ENCODE measurements around the gene INMT. TPM values are rescaled to one million over a fixed set of nuclear protein-coding genes. Genes with fewer than 3 reads are reported as not detected.

INMT gene
- polyA plus RNA-seq, 1 of the 3 experiments (the other 2 are of a cell fraction), result not detected

- 49% methylated on average over 12 of the region's 13 CpGs for WGBS (ENCODE audit: low lambda C conversion rate)
- Histone ChIP-seq H3K27me3 (ENCODE audit: insufficient read depth) (peaks cover 17% of the 10 kb centered on the region), H3K4me1 (ENCODE audit: control insufficient read depth in 1 of 2, insufficient read depth in 2 of 2, low read depth in 1 of 2, low read length in 1 of 2) (peaks cover 0 to 9% of the 10 kb centered on the region in 2 experiments; a peak in 1 of 4 replicates), H3K27ac (ENCODE audit: low read depth in 2 of 2, low read length in 1 of 2) (no peak overlapping the region), H3F3A (replicated peaks; ENCODE audit: insufficient read depth) (no peaks in the 10 kb centered on the region), H3K4me2 (no peak overlapping the region), H3K4me3 (ENCODE audit: low read depth in 2 of 2, low read length in 1 of 2) (no peak overlapping the region), H3K79me2 (ENCODE audit: insufficient read depth) (no peaks in the 10 kb centered on the region), H2AFZ (ENCODE audit: low read depth) (no peak overlapping the region), H3K9me3 (no peaks in the 10 kb centered on the region), H4K20me1 (ENCODE audit: insufficient read depth) (no peaks in the 10 kb centered on the region), H3K9ac (no peak overlapping the region), H3K36me3 (replicated peaks in 1 of 2; ENCODE audit: control insufficient read depth in 1 of 2, insufficient read depth in 2 of 2, low read length in 1 of 2) (no peaks in the 10 kb centered on the region), H3K9me2 (no peaks in the 10 kb centered on the region)
- TF ChIP-seq MAX (IDR thresholded peaks at IDR 0.05; ENCODE audit: low read depth) (no peak), RCOR1 (IDR thresholded peaks at IDR 0.05; ENCODE audit: low read length) (no peak), MXI1 (IDR thresholded peaks at IDR 0.05; ENCODE audit: low read depth, low read length) (no peak), FOXJ3 (CRISPR knock-in tag; IDR thresholded peaks at IDR 0.05) (no peak), RXRA (IDR thresholded peaks at IDR 0.05; ENCODE audit: borderline replicate concordance, low read depth) (no peak), JUND (IDR thresholded peaks at IDR 0.05) (no peak), MEF2A (IDR thresholded peaks at IDR 0.05; ENCODE audit: borderline replicate concordance, low read depth) (no peak), SMC3 (IDR thresholded peaks at IDR 0.05; ENCODE audit: low read depth, low read length) (no peak), YY1 (IDR thresholded peaks at IDR 0.05; ENCODE audit: low read depth) (no peak)
- ChIA-PET POLR2A (no interaction called here), CTCF (interaction anchor here (1.0 to 2.5 kb wide), 4 partner anchors 10 to 40 kb away, joined by 3 to 12 read pairs (median 4); partner anchors contain the start of gene CRHR2)
- no peak for DNase-seq
Measured at GRCh38 chr7:30705596-30705995, 46.3 kb upstream of the INMT start.

GRCh38 chr7:30706316-30706715, 45.6 kb upstream of the INMT start:
- DNase-seq, result no peak
- peaks cover 0 to 9% of the 10 kb centered on the region in 2 experiments; a peak in 1 of 4 replicates for H3K4me1 ChIP-seq (ENCODE audit: control insufficient read depth in 1 of 2, insufficient read depth in 2 of 2, low read depth in 1 of 2, low read length in 1 of 2)
- no peak for TF ChIP-seq POLR2AphosphoS5 (IDR thresholded peaks at IDR 0.05; ENCODE audit: low read depth, low read length)
- TF ChIP-seq JUND (IDR thresholded peaks at IDR 0.05), result no peak
- no peak for TF ChIP-seq FOXJ3 (CRISPR knock-in tag; IDR thresholded peaks at IDR 0.05)
- TF ChIP-seq ELF1 (IDR thresholded peaks at IDR 0.05), result no peak
- TF ChIP-seq EP300 (IDR thresholded peaks at IDR 0.05; ENCODE audit: borderline replicate concordance in 1 of 2, low read depth in 1 of 2, low read length in 1 of 2), result no peak
- TF ChIP-seq CHD2 (IDR thresholded peaks at IDR 0.05; ENCODE audit: low read length, partially characterized antibody), result no peak
- TF ChIP-seq TEAD4 (IDR thresholded peaks at IDR 0.05; ENCODE audit: borderline replicate concordance, insufficient read depth), result no peak
- no peak for TF ChIP-seq MEF2A (IDR thresholded peaks at IDR 0.05; ENCODE audit: borderline replicate concordance, low read depth)
- no peak for TF ChIP-seq USF2 (IDR thresholded peaks at IDR 0.05; ENCODE audit: borderline replicate concordance, low read depth, low read length)
- no peak for TF ChIP-seq FOSL2 (IDR thresholded peaks at IDR 0.05; ENCODE audit: borderline replicate concordance, low read depth)
- TF ChIP-seq GABPA (IDR thresholded peaks at IDR 0.05; ENCODE audit: low read depth), result no peak
- TF ChIP-seq NRF1 (IDR thresholded peaks at IDR 0.05; ENCODE audit: low read depth, low read length), result no peak
- no peak for TF ChIP-seq NFIC (IDR thresholded peaks at IDR 0.05; ENCODE audit: borderline replicate concordance)
- no peak for TF ChIP-seq ZBTB33 (IDR thresholded peaks at IDR 0.05; ENCODE audit: borderline replicate concordance, low read depth)
- no peak for TF ChIP-seq SMC3 (IDR thresholded peaks at IDR 0.05; ENCODE audit: low read depth, low read length)
- TF ChIP-seq IRF3 (IDR thresholded peaks at IDR 0.05; ENCODE audit: low read depth, low read length), result no peak
- no peak for TF ChIP-seq EZH2phosphoT487 (IDR thresholded peaks at IDR 0.05; ENCODE audit: borderline replicate concordance, low read depth)
- TF ChIP-seq USF1 (IDR thresholded peaks at IDR 0.05; ENCODE audit: borderline replicate concordance, low read depth), result no peak
- TF ChIP-seq RAD21 (IDR thresholded peaks at IDR 0.05; ENCODE audit: low read length), result no peak
- no peak for TF ChIP-seq SIN3A (IDR thresholded peaks at IDR 0.05; ENCODE audit: borderline replicate concordance, low read depth, low read length)
- POLR2A ChIA-PET, result no interaction called here
- no peaks in the 10 kb centered on the region for H3K79me2 ChIP-seq (ENCODE audit: insufficient read depth)
- CTCF ChIA-PET, result no interaction called here
- H3F3A ChIP-seq (replicated peaks; ENCODE audit: insufficient read depth), result no peaks in the 10 kb centered on the region
- no peaks in the 10 kb centered on the region for H4K20me1 ChIP-seq (ENCODE audit: insufficient read depth)
- H3K4me3 ChIP-seq (ENCODE audit: low read depth in 2 of 2, low read length in 1 of 2), result no peak overlapping the region
- H3K9me3 ChIP-seq, result no peaks in the 10 kb centered on the region
- no peak overlapping the region for H3K27ac ChIP-seq (ENCODE audit: low read depth in 2 of 2, low read length in 1 of 2)
- H2AFZ ChIP-seq (ENCODE audit: low read depth), result no peak overlapping the region
- H3K9ac ChIP-seq, result no peak overlapping the region
- H3K27me3 ChIP-seq (ENCODE audit: insufficient read depth), result peaks cover 17% of the 10 kb centered on the region
- WGBS (ENCODE audit: low lambda C conversion rate), result 55% methylated on average over 6 of the region's 6 CpGs
- no peak overlapping the region for H3K4me2 ChIP-seq
- H3K36me3 ChIP-seq (replicated peaks in 1 of 2; ENCODE audit: control insufficient read depth in 1 of 2, insufficient read depth in 2 of 2, low read length in 1 of 2), result no peaks in the 10 kb centered on the region
- no peaks in the 10 kb centered on the region for H3K9me2 ChIP-seq

Data from SK-N-SH (cell line).